Panc1 (cell line): ENCODE results near the gene MRPL11. TPM values are rescaled to one million over a fixed set of nuclear protein-coding genes. Genes with fewer than 3 reads are reported as not detected.

Experiments
- ATAC-seq: fragments of 200-7000 bp; cut with Tn5 transposase; 2 replicates; pipeline ENCODE4 v1.9.1; 2020; ENCODE audit warnings: mild to moderate bottlenecking, moderate library complexity
- BruUV-seq: library from RNA; stranded (reverse); fragments of 400-500 nt; replicated peaks from 2 replicates; lab custom pipeline; 2021; lab: Mats Ljungman, UMichigan
- CTCF ChIA-PET: fragments of 300-600 bp; sonication (Branson Sonifier 250); formaldehyde crosslinking; loops from one replicate; lab custom pipeline; 2022; ENCODE audit warnings: antibody characterized with exemption; lab: Charles Lee
- POLR2A ChIA-PET: fragments of 300-600 bp; sonication (Branson Sonifier 250); formaldehyde crosslinking; loops from one replicate; lab custom pipeline; 2022; ENCODE audit warnings: antibody characterized with exemption; lab: Charles Lee
- DNase-seq: peaks from one replicate; pipeline ENCODE4 v3.0.0-alpha.2; 2010; ENCODE audit warnings: low read depth, low spot score
- H3K27ac ChIP-seq: 2 replicates; pipeline ENCODE4 v1.5.1; 2011; ENCODE audit warnings: mild to moderate bottlenecking, low read length, inconsistent platforms
- H3K27me3 ChIP-seq: fragments of 200-500 bp; sonication (Bioruptor generic); 2 replicates; pipeline ENCODE4 v1.6.0; 2014; ENCODE audit warnings: low read length, inconsistent platforms; ENCODE audit not compliant: control insufficient read depth, insufficient read depth
- H3K36me3 ChIP-seq: fragments of 200-500 bp; sonication (Bioruptor generic); 2 replicates; pipeline ENCODE4 v1.5.1; 2014; ENCODE audit warnings: inconsistent platforms, mild to moderate bottlenecking, low read length, moderate library complexity; ENCODE audit not compliant: control insufficient read depth, insufficient read depth
- H3K4me1 ChIP-seq: 2 replicates; pipeline ENCODE4 v1.5.1; 2011; ENCODE audit warnings: inconsistent platforms, mild to moderate bottlenecking, low read length, moderate library complexity; ENCODE audit not compliant: control insufficient read depth, insufficient read depth
- H3K4me3 ChIP-seq, 2 experiments: 2 replicates each; pipeline ENCODE4 v1.5.1; 2011 to 2012; ENCODE audit warnings: low read depth in 2 of 2, low read length in 2 of 2, mild to moderate bottlenecking in 2 of 2, inconsistent platforms in 1 of 2, moderate library complexity in 1 of 2
- H3K9me3 ChIP-seq: fragments of 200-500 bp; sonication (Bioruptor generic); 2 replicates; pipeline ENCODE4 v1.5.1; 2014; ENCODE audit warnings: low read depth, mild to moderate bottlenecking, inconsistent platforms, low read length, moderate library complexity; ENCODE audit not compliant: control insufficient read depth, insufficient read depth
- CTCF ChIP-seq: fragments of 450-650 bp; IDR thresholded peaks from 2 replicates; pipeline ENCODE4 v1.5.1; 2017; ENCODE audit warnings: mild to moderate bottlenecking
- POLR2AphosphoS5 ChIP-seq: IDR thresholded peaks from 2 replicates; pipeline ENCODE4 v1.6.1; 2012; ENCODE audit warnings: mild to moderate bottlenecking, low read depth, low read length, moderate library complexity
- REST ChIP-seq, 2 experiments: IDR thresholded peaks; 2 replicates each; pipeline ENCODE4 v1.6.1; 2011 to 2012; ENCODE audit warnings: low read depth in 2 of 2, control low read depth in 1 of 2, low read length in 1 of 2, mild to moderate bottlenecking in 1 of 2, moderate library complexity in 1 of 2; ENCODE audit not compliant: insufficient read depth in 1 of 2
- SIN3A ChIP-seq: IDR thresholded peaks from 2 replicates; pipeline ENCODE4 v1.6.1; 2012; ENCODE audit warnings: low read depth, mild to moderate bottlenecking, low read length, moderate library complexity, borderline replicate concordance; ENCODE audit not compliant: insufficient read depth
- TCF7L2 ChIP-seq: IDR thresholded peaks from 2 replicates; pipeline ENCODE4 v1.6.1; 2011; ENCODE audit warnings: mild to moderate bottlenecking, low read depth, low read length, inconsistent platforms
- in situ Hi-C: cut with HindIII; loops from 2 replicates; pipeline ENCODE4 v1.10.0; 2016; ENCODE audit warnings: low sequenced_read_pairs, low pct_unique_long_range_greater_than_20kb
- intact Hi-C: fragments of 100-400 bp; cut with micrococcal nuclease; formaldehyde crosslinking; loops from one replicate; pipeline ENCODE4 v1.10.0; 2022; ENCODE audit not compliant: unreplicated experiment
- total RNA-seq: library from RNA; stranded (reverse); gene quantifications from one replicate; pipeline ENCODE4 v1.2.1, GENCODE V29; 2021; ENCODE audit not compliant: unreplicated experiment

MRPL11 gene
- total RNA-seq, 1 experiment from 2014 or later, result 158 TPM

- intact Hi-C loops, result loop anchor here (2.0 kb wide), 1 partner anchor 70 kb away; no protein-coding TSS in a partner anchor
- POLR2A ChIA-PET, result interaction anchor here (0.7 kb wide), 1 partner anchor 19 kb away, joined by 5 read pairs; no protein-coding TSS in a partner anchor
- ATAC-seq, result no peak
These were observed 29.4 kb downstream of the MRPL11 start for GRCh38 chr11:66409226-66409625.

More at GRCh38 chr11:66409226-66409625, 29.4 kb downstream of the MRPL11 start:
- CTCF ChIA-PET, result interaction anchor here (0.6 to 1.2 kb wide), 3 partner anchors 20 to 137 kb away, joined by 3 to 4 read pairs (median 4); partner anchors contain the start of genes ACTN3 and MRPL11
- no peak overlapping the region for H3K4me3 ChIP-seq
- DNase-seq, result no peak
- peaks cover 20% of the 10 kb centered on the region for H3K27me3 ChIP-seq
- no peak overlapping the region for H3K27ac ChIP-seq
- no peaks in the 10 kb centered on the region for H3K4me1 ChIP-seq
- TF ChIP-seq POLR2AphosphoS5 (no peak), SIN3A (no peak), CTCF (no peak), REST (IDR thresholded peaks at IDR 0.05; ENCODE audit: insufficient read depth in 1 of 2, low read depth in 2 of 2, low read length in 1 of 2) (no peak), TCF7L2 (no peak)
- H3K36me3 ChIP-seq, result no peaks in the 10 kb centered on the region
- no peaks in the 10 kb centered on the region for H3K9me3 ChIP-seq
- no TSS peak for BruUV-seq
- in situ Hi-C loops, result no loop called here
